ENCODE measurements around the gene PHLDB1. TPM values are rescaled to one million over a fixed set of nuclear protein-coding genes. Genes with fewer than 3 reads are reported as not detected.
"Not testable (repeated sequence)": the region's sequence is repeated elsewhere in the genome, so short reads cannot be mapped to it uniquely, and the experiment has no call there.

Gene PHLDB1
- total RNA-seq, 4 donors from 2014 or later: 51.9 to 77.4 (median 70.2) TPM

- 37 to 44% methylated on average over 56 to 57 of the region's 57 CpGs for WGBS, 2 donors
- DNase-seq (ENCODE audit: low spot score in 2 of 2): peak in 1 of 2 donors; percentile 88
- TF ChIP-seq CTCF (IDR thresholded peaks at IDR 0.05) (no peak), POLR2A (IDR thresholded peaks at IDR 0.05) (no peak)
- intact Hi-C loops (cut with DNase I; ENCODE audit: low total_unique reads): no loop called here
- no peak overlapping the region for H3K4me3 ChIP-seq (ENCODE audit: low read depth, poor library complexity, severe bottlenecking)
Measured at GRCh38 chr11:118609380-118610224, 2.2 kb downstream of the PHLDB1 start.

GRCh38 chr11:118610225-118610772, 2.9 kb downstream of the PHLDB1 start:
- WGBS, 2 donors: 48 to 50% methylated on average over 21 to 35 of the region's 42 CpGs
- peak in 1 of 2 donors; percentile 86 for DNase-seq (ENCODE audit: low spot score in 2 of 2)

GRCh38 chr11:118610773-118611432, 3.5 kb downstream of the PHLDB1 start:
- peak in 1 of 2 donors; percentile 96 for DNase-seq (ENCODE audit: low spot score in 2 of 2)
- TF ChIP-seq CTCF (IDR thresholded peaks at IDR 0.05) (peak in 1 of 3 donors; percentile 47), POLR2A (IDR thresholded peaks at IDR 0.05) (no peak)
- WGBS, 2 donors: 15% methylated on average over 23 to 32 of the region's 54 CpGs
- peak overlapping the region; percentile 11 for H3K4me3 ChIP-seq (ENCODE audit: low read depth, poor library complexity, severe bottlenecking)
- intact Hi-C loops (cut with DNase I; ENCODE audit: low total_unique reads): no loop called here

More at GRCh38 chr11:118610225-118610772, 2.9 kb downstream of the PHLDB1 start:
- TF ChIP-seq CTCF (IDR thresholded peaks at IDR 0.05) (no peak), POLR2A (IDR thresholded peaks at IDR 0.05) (no peak)
- intact Hi-C loops (cut with DNase I; ENCODE audit: low total_unique reads): no loop called here
- H3K4me3 ChIP-seq (ENCODE audit: low read depth, poor library complexity, severe bottlenecking): peak overlapping the region; percentile 11

GRCh38 chr11:118611433-118611795, 4.0 kb downstream of the PHLDB1 start:
- DNase-seq (ENCODE audit: low spot score in 2 of 2): peak in 1 of 2 donors; percentile 42
- H3K4me3 ChIP-seq (ENCODE audit: low read depth, poor library complexity, severe bottlenecking); intact Hi-C loops (cut with DNase I; ENCODE audit: low total_unique reads): not testable (repeated sequence)
- WGBS, 2 donors: 75 to 78% methylated on average over 19 of the region's 19 CpGs

- TF ChIP-seq POLR2A (IDR thresholded peaks at IDR 0.05) (no peak), CTCF (IDR thresholded peaks at IDR 0.05) (no peak)
- H3K4me3 ChIP-seq (ENCODE audit: low read depth, poor library complexity, severe bottlenecking): no peak overlapping the region
- WGBS, 2 donors: 31 to 42% methylated on average over 7 of the region's 7 CpGs
- intact Hi-C loops (cut with DNase I; ENCODE audit: low total_unique reads): no loop called here
- peak in 1 of 2 donors; percentile 84 for DNase-seq (ENCODE audit: low spot score in 2 of 2)
Measured at GRCh38 chr11:118612378-118612777, 5.0 kb downstream of the PHLDB1 start.

- intact Hi-C loops (cut with DNase I; ENCODE audit: low total_unique reads): no loop called here
- TF ChIP-seq CTCF (IDR thresholded peaks at IDR 0.05) (no peak), POLR2A (IDR thresholded peaks at IDR 0.05) (no peak)
- DNase-seq (ENCODE audit: low spot score in 2 of 2): peak in 1 of 2 donors; percentile 69
- WGBS, 2 donors: 81 to 84% methylated on average over 7 of the region's 7 CpGs
- H3K4me3 ChIP-seq (ENCODE audit: low read depth, poor library complexity, severe bottlenecking): no peak overlapping the region
Measured at GRCh38 chr11:118614511-118614910, 7.1 kb downstream of the PHLDB1 start.

Measured in lower leg skin (tissue), 4 donors.